Measurements from ENCODE around the gene KATNAL1.
A peak's percentile ranks its signal among the peaks of the same experiment; 100 is the strongest.

KATNAL1 gene

DNA sequence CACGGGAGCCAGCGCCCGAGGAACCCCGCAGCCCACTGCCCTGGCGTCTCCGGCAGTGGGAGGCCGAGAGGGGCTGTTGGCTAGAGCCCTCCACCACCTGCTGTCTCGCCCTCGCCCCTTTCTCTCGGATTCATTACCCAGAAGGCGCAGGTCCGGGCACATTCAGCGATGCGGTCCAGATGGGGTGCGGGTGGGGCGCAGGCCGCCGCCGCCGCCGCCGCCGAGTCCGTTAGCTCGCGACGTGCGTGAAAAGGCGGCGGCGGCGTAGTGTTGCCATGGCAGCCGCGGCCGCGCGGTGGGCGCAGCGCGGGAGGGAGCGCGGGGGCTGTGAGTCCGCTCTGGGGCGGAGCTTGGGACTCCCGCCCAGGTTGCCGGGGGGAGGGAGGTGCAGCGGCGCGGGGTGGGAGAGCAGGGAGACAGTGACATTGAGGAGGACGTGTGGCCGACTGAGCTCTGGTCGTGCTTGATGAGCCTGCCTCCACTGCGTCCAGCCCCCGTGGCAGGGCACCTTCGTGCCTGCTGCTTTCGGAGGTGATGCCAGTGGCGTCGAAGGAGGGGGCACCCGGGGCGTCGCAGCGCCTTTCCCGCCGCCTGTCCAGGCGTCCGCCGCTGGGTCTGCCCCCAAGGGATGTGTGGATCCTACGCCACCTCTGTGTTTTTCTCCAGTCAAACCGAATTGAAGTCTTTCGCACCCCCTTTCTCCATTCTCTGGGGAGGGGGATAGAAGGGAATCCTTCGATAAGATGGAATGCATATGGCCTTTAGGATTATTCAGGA, at the start of gene KATNAL1:
Gene KATNAL1, minus strand, starts transcription at position 358 of the 777 bp plus-strand sequence. CDS start 23,774 bp downstream, outside the sequence.
- peak; percentile 20 for DNase-seq (ENCODE audit: low read depth)

- no peak for DNase-seq (ENCODE audit: low read depth)
These were observed 48.5 kb upstream of the KATNAL1 start for GRCh38 chr13:30355839-30356238.

GRCh38 chr13:30355384-30355699, 48.0 kb upstream of the KATNAL1 start:
- DNase-seq (ENCODE audit: low read depth) = no peak

- no peak for DNase-seq (ENCODE audit: low read depth)
These were observed 47.4 kb upstream of the KATNAL1 start for GRCh38 chr13:30354493-30355383.

GRCh38 chr13:30353471-30354215, 46.3 kb upstream of the KATNAL1 start:
- DNase-seq (ENCODE audit: low read depth) = no peak

DNA sequence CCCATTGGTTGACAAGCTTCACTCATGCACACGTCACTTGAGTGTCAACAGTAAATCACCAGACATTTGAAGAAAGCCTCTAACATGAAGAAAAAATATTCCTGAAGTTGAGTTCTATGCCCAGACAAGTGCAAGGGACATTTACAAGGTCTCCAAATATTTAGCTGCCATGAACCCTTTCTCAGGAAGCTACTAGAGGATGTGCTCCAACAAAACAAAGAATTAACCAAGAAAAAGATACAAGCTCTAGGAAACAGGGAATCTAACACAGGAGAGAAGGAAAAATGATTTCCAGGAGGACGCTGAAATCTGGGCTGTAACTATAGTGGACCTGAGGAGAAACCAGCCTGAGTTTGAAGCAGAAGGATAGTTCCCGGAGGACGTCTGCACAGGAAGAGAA, 45.7 kb upstream of the KATNAL1 start:
- DNase-seq (ENCODE audit: low read depth) = no peak

- no peak for DNase-seq (ENCODE audit: low read depth)
These were observed 44.8 kb upstream of the KATNAL1 start for GRCh38 chr13:30352121-30352520.

DNA sequence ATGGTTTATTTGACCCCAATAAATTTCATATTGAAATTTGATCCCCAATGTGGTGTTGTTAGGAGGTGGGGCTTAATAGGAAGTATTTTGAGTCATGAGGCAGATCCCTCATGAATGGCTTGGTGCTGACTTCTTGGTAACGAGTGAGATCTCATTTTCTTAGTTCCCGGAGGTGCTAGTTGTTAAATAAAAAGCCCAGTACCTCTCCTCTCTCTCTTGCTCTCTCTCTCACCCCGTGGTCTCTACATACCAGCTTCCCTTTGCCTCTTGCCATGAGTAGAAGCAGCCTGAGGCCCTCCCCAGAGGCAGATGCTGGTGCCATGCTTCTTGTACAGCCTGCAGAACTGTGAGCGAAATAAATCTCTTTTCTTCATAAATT, 39.4 kb upstream of the KATNAL1 start:
- DNase-seq (ENCODE audit: low read depth) = no peak

GRCh38 chr13:30346153-30346788, 38.9 kb upstream of the KATNAL1 start:
- no peak for DNase-seq (ENCODE audit: low read depth)

DNA sequence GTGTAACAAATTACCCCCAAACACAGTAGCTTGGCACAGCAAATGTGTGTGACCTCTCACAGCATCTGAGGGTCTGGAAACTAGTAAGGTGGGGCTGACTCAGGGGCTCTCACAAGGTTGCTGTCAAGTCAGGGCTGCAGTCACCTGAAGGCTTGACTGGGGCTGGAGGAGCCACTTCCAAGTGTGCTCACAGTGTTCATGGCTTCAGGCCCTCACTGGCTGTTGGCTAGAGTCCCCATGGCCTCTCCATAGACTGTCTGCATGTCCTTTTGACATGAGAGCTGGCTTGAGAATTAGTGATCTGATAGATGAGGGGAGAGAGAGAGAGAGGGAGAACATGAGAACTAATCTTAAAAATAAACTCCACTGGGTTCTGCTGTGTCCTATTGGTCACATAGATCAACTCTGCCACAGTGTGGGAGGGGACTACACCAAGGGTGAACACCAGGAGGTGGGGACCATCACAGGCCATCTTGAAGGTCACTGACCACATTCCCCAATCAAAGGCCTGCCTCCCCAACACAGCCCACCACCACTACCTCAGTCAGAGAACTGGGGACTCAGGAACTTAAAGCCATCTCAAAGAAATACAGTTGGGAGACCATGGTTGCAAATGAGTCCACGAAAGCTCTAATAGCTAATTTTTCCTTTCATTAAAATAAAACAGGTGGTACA, 38.2 kb upstream of the KATNAL1 start:
- DNase-seq (ENCODE audit: low read depth) = no peak

GRCh38 chr13:30341815-30342570, 34.6 kb upstream of the KATNAL1 start:
- no peak for DNase-seq (ENCODE audit: low read depth)

- DNase-seq (ENCODE audit: low read depth) = no peak
These were observed 33.2 kb upstream of the KATNAL1 start for GRCh38 chr13:30340331-30341250.

GRCh38 chr13:30339738-30340330, 32.5 kb upstream of the KATNAL1 start:
- no peak for DNase-seq (ENCODE audit: low read depth)

- no peak for DNase-seq (ENCODE audit: low read depth)
These were observed 31.6 kb upstream of the KATNAL1 start for GRCh38 chr13:30338952-30339351.

DNA sequence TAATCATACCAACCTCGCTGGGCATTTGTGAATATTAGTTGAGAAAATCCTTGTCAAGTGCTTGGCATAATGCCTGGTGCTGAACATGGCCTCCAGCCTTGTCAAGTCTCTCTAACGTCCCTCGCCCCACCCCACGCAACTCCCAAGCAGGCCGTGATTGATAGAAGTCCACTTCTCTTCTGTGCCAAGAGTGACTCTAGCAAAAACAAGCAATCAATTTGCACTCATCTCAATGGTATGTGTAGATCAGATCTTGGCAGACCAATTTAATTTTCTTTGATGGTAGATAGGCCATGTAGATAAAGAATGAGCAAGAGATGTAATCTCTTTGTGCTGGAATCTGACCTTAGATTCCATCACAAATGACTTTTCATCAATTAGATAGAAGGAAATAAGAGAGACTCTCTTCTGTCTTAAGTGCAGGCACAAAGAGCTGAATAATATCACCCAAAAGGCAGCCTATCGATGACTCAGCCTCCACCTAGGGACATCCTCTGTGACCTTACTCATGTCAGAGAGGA, 31.0 kb upstream of the KATNAL1 start:
- no peak for DNase-seq (ENCODE audit: low read depth)

GRCh38 chr13:30337061-30337610, 29.8 kb upstream of the KATNAL1 start:
- DNase-seq (ENCODE audit: low read depth) = no peak

GRCh38 chr13:30334663-30335386, 27.5 kb upstream of the KATNAL1 start:
- no peak for DNase-seq (ENCODE audit: low read depth)

GRCh38 chr13:30333616-30334015, 26.3 kb upstream of the KATNAL1 start:
- DNase-seq (ENCODE audit: low read depth) = no peak

Measured in CMK (cell line).